ENCODE measurements around the gene MSANTD4. TPM values are rescaled to one million over a fixed set of nuclear protein-coding genes. Genes with fewer than 3 reads are reported as not detected.

MSANTD4 gene
- polyA plus RNA-seq, 1 donor (not counting 4 experiments of a cell fraction or from before 2014, with no cell fraction given): 10.6 TPM

DNA sequence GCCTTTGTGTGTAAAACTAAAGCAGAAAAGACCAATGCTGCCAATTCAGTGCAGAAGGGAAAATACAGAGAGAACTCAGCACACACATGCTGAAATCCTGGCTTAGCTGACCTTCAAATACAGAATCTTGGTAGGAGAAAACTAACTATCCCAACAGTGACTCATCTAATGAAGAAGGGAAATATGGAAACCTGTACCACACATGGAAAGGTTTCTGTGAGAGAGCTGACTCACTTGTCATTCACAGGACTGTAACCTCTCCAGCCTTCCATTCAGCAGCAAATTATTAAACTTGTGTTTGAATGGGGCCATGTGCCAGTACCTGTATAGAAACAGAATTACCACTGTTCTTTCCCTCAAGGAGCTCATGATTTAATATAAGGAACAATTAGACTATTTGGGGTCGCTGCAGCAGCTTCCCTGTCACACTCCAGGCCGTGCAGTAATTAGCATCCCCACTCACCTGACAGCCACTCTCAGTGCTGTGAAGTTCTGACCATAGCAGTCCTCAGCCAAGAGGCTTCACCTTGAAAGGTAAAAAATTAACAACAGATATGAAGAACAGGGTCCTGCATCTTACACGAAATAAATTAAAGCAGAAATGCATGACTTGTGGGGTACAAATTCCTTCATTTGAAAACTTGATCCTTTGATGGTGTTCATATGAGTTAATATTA is 53.9 kb downstream of the MSANTD4 start:
- FAIRE-seq: peak; percentile 36
- dilution Hi-C loops (cut with MboI; ENCODE audit: extremely low pct_ligation_motif_present, low sequenced_read_pairs): no loop called here
- Histone ChIP-seq H3K36me3 (ENCODE audit: control insufficient read depth in 2 of 2, extremely low read depth in 1 of 2, insufficient read depth in 2 of 2, low read length in 2 of 2) (no peaks in the 10 kb centered on the region), H4K20me1 (ENCODE audit: control insufficient read depth, extremely low read depth, insufficient read depth, low read length) (no peaks in the 10 kb centered on the region), H3K4me2 (ENCODE audit: control insufficient read depth, extremely low read depth, insufficient read depth, low read depth, low read length) (no peak overlapping the region), H3K27me3 (ENCODE audit: control insufficient read depth, extremely low read depth, insufficient read depth, low read length) (no peaks in the 10 kb centered on the region), H3K9ac (ENCODE audit: control insufficient read depth, extremely low read depth, insufficient read depth, low read length) (no peak overlapping the region), H3K79me2 (ENCODE audit: control insufficient read depth, insufficient read depth, low read length) (no peaks in the 10 kb centered on the region), H3K9me1 (ENCODE audit: control insufficient read depth, extremely low read depth, insufficient read depth, low read length) (no peaks in the 10 kb centered on the region), H3K4me3 (ENCODE audit: control insufficient read depth in 2 of 3, extremely low read depth in 1 of 3, insufficient read depth in 2 of 3, low read depth in 1 of 3, low read length in 3 of 3) (no peak overlapping the region), H3K4me1 (ENCODE audit: control insufficient read depth, extremely low read depth, insufficient read depth, low read length) (no peaks in the 10 kb centered on the region), H3K27ac (ENCODE audit: control insufficient read depth, insufficient read depth, low read length) (no peak overlapping the region), H2AFZ (ENCODE audit: control insufficient read depth, low read length) (no peak overlapping the region), H3K9me3 (ENCODE audit: control insufficient read depth, low read depth, low read length) (no peaks in the 10 kb centered on the region)
- no peak for DNase-seq (ENCODE audit: low read depth, low spot score)
- TF ChIP-seq EZH2 (IDR thresholded peaks at IDR 0.05; ENCODE audit: low read length): no peak
- TF ChIP-seq, protein P1, sequence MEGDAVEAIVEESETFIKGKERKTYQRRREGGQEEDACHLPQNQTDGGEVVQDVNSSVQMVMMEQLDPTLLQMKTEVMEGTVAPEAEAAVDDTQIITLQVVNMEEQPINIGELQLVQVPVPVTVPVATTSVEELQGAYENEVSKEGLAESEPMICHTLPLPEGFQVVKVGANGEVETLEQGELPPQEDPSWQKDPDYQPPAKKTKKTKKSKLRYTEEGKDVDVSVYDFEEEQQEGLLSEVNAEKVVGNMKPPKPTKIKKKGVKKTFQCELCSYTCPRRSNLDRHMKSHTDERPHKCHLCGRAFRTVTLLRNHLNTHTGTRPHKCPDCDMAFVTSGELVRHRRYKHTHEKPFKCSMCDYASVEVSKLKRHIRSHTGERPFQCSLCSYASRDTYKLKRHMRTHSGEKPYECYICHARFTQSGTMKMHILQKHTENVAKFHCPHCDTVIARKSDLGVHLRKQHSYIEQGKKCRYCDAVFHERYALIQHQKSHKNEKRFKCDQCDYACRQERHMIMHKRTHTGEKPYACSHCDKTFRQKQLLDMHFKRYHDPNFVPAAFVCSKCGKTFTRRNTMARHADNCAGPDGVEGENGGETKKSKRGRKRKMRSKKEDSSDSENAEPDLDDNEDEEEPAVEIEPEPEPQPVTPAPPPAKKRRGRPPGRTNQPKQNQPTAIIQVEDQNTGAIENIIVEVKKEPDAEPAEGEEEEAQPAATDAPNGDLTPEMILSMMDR (optimal IDR thresholded peaks at IDR 0.05 in 1 of 3, IDR thresholded peaks at IDR 0.05 in 1 of 3, conservative IDR thresholded peaks at IDR 0.05 in 1 of 3; ENCODE audit: extremely low read depth in 1 of 3, insufficient read depth in 2 of 3, low read length in 3 of 3): no peak

DNA sequence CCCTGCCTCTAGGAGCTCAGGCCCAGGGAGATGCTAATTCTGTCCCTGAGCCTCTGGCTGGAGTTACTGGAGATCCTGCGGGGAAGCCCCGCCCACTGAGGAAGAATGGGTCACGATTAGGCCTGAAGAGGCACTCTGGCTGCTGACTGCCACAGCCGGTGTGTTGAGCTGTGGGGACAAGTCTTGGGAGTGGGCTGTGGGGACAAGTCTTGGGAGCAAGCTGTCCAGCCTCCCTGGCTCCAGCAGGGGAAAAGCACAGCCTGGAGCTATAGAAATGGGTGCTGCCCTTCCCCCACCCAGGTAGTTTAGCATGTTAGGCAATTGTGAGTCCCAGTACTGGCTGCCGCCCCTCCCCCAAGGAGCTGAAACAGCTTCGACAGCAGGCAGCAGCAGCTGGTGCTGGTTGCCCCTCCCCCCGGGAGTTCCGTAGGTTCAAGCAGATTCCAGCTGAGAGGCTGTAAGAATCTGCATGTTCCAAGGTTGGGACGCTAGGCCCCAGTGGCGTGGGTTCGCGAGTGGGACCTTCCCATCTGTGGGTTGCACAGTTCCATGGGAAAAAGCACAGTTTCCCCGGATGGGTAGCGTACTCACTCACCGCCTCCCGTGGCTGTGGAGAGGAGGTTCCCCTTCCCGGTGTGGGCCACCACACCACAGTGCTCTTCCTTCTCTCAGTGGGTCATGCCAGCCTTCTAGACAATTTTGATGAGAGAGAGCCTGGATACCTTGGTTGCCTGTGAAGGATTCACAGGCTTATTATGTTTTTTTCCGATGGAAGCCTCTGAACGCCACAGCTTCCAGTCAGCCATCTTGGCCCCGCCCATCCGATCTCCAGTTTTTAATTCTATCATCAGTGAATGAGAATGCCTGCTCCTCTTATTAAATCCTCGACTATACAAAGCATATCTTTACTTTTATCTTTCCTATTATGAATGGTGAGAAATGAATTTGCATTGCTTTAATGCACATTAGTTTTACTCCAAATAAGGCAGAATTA is 61.5 kb downstream of the MSANTD4 start:
- FAIRE-seq (no peak), DNase-seq (ENCODE audit: low read depth, low spot score) (no peak)
- Histone ChIP-seq H3K9ac (ENCODE audit: control insufficient read depth, extremely low read depth, insufficient read depth, low read length) (no peak overlapping the region), H2AFZ (ENCODE audit: control insufficient read depth, low read length) (no peak overlapping the region), H3K4me2 (ENCODE audit: control insufficient read depth, extremely low read depth, insufficient read depth, low read depth, low read length) (no peak overlapping the region), H3K79me2 (ENCODE audit: control insufficient read depth, insufficient read depth, low read length) (no peaks in the 10 kb centered on the region), H3K4me1 (ENCODE audit: control insufficient read depth, extremely low read depth, insufficient read depth, low read length) (no peaks in the 10 kb centered on the region), H3K27me3 (ENCODE audit: control insufficient read depth, extremely low read depth, insufficient read depth, low read length) (no peaks in the 10 kb centered on the region), H3K27ac (ENCODE audit: control insufficient read depth, insufficient read depth, low read length) (no peak overlapping the region), H3K9me1 (ENCODE audit: control insufficient read depth, extremely low read depth, insufficient read depth, low read length) (no peaks in the 10 kb centered on the region), H3K36me3 (ENCODE audit: control insufficient read depth in 2 of 2, extremely low read depth in 1 of 2, insufficient read depth in 2 of 2, low read length in 2 of 2) (no peaks in the 10 kb centered on the region), H3K4me3 (ENCODE audit: control insufficient read depth in 2 of 3, extremely low read depth in 1 of 3, insufficient read depth in 2 of 3, low read depth in 1 of 3, low read length in 3 of 3) (no peak overlapping the region), H4K20me1 (ENCODE audit: control insufficient read depth, extremely low read depth, insufficient read depth, low read length) (no peaks in the 10 kb centered on the region), H3K9me3 (ENCODE audit: control insufficient read depth, low read depth, low read length) (no peaks in the 10 kb centered on the region)
- no peak for TF ChIP-seq EZH2 (IDR thresholded peaks at IDR 0.05; ENCODE audit: low read length)
- TF ChIP-seq, protein P1 (optimal IDR thresholded peaks at IDR 0.05 in 1 of 3, IDR thresholded peaks at IDR 0.05 in 1 of 3, conservative IDR thresholded peaks at IDR 0.05 in 1 of 3; ENCODE audit: extremely low read depth in 1 of 3, insufficient read depth in 2 of 3, low read length in 3 of 3): no peak
- dilution Hi-C loops (cut with MboI; ENCODE audit: extremely low pct_ligation_motif_present, low sequenced_read_pairs): no loop called here

Small RNA genes within 50 kb of the gene (small RNA-seq; reads per million reads assigned to genes)
- 0 reads per million in 3 experiments for gene RNU6-277P (ENCODE audit: insufficient read length in 3 of 3, low read depth in 3 of 3, low replicate concordance in 1 of 3)

Other genes starting within 250 kb of the MSANTD4 start
- 1.5 to 12.8 TPM (median 8.9 TPM) in 3 replicates for gene KBTBD3, start 55.1 kb upstream of the MSANTD4 start, polyA plus RNA-seq
- 30.2 to 53.0 TPM (median 30.4 TPM) in 3 replicates for gene AASDHPPT, start 55.4 kb upstream of the MSANTD4 start, polyA plus RNA-seq